GM18867 (cell line): ENCODE results near the gene AFAP1.

Experiments used
- ATAC-seq: cut with Tn5 transposase; IDR thresholded peaks from one replicate; pipeline ENCODE4 v1.9.1; 2021; ENCODE audit warnings: mild to moderate bottlenecking, moderate library complexity; ENCODE audit not compliant: unreplicated experiment

The AFAP1 gene

DNA sequence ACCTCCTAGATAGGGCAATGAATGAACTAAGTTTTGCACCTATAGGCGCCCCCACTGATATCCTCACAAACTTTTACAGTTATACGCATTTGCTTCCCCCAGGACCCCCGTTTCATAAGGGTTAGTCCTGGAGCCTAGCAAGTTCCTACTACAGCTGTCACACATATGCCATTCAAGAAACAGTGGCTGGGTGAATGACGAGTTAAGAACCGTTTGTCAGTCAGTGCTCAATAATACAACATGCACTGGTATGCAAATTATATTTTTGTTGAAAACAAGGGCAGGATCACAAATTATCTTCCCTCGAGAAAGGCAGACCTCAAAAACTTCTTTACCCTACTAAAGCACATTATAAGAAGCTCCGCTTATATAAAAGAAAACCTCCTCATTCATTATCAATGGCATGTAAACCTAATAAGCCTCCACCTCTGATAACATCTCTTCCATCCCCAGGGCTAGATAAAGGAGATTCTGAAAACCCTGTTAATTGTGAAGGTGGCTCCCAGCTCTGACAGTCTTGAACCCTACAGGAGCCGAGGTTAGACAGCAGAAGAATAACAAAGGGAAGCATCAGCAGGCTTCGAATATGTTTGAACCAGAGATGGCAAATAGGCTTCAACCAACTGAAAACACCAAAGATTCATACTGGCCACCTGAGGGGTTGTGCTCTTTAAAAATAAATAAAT, 40.3 kb downstream of the AFAP1 start:
- ATAC-seq: no peak

DNA sequence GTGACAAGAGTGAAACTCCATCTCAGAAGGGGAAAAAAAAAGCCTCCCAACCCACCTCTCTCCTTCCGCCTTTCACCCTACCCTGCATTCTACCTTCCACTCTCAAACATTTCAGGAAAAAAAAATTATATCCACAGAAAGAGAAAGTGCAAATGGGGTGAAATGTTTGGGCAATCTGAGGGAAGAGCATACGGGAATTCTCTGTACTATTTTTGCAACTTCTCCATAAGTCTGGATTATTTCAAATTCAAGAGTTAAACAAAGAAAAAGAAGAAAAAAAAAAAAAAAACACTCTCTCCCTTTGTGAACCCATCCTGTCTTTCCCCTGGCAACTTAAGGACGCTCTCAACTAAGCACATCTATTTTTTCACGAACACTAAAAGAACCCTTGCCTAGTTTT, 41.3 kb downstream of the AFAP1 start:
- ATAC-seq: no peak

DNA sequence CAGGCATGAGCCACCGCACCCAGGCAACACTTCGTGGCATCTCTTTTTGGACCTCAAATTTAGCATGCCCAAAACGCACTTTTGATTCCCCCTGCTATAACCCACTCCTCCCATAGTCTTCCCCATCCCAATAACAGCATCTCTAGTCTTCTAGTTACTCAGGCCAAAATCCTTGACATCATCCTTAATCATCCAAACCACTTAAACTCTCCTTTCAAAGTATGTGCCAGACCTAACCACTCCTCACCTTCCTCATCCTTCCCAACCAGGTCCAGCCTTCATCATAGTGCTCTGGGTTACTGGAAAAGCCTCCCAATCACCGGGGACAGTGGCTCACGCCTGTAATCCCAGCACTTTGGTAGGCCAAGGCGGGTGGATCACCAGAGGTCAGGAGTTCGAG, 41.9 kb downstream of the AFAP1 start:
- ATAC-seq: no peak

DNA sequence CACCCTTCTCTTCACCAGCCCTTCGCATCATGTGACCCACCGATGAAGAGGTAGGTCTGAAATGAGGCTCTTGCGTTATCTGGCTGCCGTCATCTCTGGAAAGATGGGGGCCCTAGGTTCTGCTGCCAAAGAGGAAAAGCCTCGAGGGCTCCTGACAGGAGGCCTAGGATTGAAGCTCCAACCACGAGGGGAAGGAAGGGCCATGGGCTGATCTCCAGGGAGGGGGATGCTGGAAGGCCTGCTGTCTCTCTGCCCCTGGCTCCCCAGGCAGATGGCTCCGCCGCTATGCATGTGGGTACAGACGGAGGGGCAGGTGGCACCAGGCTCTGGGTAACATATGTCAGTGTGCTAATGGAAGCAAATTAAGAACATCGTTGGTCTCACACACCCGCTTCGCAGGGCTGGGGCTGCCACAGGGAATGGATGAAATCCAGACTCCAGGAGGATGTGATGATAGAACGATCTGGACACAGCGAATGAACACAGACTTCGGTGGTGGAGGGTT, 44.9 kb downstream of the AFAP1 start:
- no peak for ATAC-seq

DNA sequence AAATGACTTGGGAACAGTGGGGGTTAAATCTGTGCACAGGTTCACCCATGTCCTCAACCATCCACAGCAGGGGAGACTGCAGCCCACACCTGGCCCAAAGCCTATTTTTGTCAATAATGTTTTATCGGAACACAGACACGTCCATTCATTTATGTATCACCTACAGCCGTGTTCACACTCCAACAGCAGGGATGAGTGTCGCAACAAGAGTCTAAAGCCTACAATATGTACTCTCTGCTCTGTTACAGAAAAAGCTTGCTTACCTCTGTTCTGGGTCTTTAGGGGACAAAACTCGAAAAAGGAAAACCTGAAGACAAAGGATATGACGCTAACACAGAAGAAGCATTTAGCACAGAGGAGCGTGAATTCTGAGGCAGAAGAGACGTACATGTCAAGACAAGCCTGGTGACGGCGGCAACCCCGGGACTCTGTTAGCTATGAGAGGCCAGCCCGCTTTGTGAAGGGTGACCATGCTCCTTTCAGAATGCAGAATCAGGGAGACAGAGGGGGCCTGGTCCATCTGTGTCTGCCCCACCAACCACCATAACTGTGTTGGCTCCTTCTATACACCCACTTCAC, 45.5 kb downstream of the AFAP1 start:
- no peak for ATAC-seq

DNA sequence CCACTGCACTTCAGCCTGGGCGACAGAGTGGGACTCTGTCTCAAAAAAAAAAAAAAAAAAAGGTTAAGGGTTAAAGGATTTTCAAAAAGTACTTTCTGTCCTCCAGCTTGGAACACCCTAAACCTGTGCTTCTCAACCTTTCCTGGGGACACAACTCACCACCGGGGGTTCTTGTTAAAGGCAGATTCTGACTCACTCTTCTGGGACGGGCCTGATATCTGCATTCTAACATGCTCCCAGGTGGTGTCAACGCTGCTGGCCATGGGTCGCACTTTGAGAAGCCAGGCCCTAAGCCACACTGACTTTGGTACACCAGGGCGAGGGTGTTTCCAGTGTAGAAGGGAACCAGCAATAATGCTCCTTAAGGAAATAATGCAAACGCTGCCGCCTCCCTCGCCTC, 46.1 kb downstream of the AFAP1 start:
- ATAC-seq: no peak

DNA sequence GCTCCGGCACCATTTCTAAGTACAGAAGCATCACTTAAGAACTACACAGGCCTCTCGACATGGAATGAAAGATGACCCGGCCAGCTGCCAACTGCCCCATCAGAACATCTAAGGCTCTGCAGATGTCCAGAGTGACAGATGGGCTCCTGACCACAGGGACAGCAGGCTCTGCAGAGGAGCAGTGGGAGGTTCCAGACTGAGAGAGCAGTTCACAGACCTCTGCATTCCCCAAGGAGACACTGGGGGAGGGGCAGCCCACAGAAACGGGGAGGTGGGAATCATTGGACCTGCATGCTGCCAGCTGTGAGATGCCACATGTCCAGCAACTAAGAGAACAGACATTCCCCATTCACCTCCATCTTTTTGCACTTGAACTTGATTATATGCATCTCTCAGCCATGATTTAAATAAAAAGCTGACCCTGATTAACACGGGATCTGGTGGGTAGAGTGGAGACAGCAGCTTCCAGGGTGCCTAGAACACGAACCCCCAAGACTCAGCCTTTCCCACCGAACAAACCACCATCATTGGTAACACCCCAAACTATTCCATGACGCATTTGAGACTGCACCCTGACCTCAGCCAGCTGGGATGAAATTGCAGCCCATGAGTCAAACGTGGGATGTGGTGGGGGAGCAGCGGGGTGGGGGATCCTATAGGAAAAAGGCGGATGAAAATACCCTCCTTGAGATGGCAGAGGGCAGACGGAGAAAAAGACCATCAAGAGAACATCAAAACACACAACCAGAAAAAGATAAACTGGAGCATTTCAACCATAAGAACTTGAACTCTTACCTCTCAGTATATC, 47.2 kb downstream of the AFAP1 start:
- ATAC-seq: no peak

DNA sequence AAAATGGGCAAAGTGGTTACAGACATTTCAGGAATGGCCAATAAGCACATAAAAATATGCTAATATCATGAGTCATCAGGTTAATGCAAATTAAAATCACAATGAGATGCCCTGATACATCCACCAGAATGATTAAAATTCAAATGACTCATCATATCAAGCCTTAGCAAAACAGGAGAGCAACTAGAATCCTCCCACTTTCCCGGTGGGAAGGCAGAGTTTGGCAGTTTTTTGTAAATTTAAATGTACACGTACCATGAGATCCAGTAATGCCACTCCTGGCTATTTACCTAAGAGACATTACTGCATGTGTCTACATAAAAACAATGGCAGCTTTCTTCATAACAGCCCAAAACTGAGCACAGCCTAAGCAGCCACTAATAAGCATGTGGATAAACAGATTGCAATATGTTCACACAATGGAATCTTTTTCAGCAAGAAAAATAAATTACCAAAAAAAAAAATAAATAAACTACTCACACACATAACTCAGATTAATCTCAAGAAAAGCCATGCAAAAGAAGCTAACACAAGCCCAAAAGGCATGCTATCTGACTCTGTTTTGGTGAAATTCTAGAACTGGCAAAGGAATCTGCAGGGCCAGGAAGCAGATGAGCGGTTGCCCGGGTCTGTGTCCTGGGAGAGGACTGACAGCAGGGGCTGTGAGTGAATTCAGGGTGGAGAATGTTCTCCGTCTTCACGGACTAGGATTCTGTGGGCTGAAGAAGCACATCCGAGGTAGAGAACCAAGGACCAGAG, 48.8 kb downstream of the AFAP1 start:
- ATAC-seq: no peak

DNA sequence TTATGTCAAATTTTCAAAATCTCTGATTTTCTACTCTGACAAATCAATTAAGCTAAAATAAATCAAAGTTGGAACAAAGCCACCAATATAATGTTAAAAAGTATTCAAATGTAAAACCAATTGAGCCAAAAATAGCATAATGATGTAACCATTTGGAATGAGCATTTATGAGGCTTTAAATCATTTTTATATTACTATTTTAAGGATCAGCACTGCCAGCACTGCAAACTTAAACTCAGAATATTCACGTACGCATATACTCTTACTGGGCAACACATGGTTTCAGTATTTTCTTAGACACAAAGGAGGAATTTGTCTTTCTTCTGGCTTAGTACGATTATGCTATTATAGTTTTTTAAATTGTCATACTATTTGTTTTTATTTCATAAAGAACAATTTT, 52.2 kb downstream of the AFAP1 start:
- no peak for ATAC-seq

DNA sequence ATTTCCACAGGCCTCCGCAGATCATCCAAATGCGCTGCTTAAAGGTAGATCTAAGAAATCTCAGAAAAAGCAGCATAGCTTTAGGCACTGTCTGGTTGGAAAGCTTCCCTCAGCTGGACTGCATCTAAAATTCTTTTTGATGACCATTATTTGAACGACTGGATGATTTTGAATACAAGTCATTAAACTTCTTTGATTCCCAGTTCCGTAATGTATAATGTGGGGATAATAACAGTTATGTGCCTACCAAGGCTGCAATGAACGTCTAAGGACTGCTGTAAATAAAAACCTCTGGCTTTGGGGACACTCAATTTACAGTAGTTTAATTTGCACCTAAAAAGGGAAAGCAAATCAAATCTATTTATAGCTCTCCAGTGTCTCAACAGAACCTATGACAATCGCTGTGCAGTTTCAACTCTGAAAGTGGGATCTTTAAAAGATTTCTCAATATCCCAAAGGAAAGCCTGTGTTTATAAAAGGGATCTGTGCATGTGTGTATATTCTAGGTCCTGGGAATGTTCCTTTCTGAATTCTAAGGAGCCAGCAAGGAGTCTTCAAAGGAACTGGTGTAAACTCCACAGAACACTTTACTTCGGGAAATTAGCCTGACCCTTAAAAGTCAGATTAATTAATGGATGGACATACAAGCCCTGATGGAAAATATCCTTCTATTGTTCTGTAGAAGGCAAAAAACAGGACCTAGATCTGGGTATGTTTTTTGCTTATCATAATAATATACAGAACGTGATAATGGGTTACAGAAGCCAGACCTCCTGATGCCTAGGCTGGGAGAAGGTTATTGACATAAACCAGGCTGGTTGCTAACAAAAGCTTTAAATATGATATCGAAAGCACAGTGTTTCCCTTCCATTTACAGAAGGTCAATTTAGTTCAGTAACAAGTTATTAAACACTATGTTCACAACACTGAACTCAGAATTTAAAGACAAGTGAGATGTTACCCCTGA, 53.4 kb downstream of the AFAP1 start:
- ATAC-seq: no peak

DNA sequence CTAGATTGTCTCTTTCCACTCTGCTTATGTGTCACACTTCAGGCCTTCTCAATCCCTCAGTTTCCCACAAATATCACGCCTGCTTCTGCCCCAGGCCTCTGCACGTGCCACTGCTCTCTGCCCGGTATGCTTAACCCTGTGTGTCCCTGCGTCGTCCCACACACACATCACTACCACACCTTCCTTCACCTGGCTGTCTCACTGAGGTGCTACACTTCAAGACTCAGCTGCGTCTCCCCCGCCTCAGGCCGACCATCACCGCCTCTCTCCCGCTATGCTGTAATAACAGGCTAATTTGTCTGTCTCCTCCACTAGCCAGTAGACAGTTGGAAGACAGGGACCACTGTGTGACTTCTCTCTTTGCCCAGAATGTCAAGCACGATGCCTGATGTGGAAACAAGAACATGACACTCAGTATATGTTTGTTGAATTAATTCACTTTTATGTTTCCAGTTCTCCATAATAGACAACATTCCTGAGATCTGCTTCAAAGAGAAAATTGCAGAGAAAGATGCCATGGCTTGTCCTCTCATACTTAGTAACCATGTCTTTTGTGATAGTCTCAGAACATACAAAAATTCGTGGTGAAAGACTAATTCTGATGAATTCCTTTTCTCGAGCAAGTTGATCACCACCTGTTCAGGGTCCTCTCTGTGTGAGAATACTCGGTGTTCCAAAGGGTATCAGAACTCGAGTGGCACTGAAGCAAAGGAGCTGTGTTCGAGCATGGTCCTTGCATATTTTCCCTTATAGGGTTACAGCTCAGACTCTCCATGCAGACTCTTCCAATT, 54.2 kb downstream of the AFAP1 start:
- ATAC-seq: no peak

DNA sequence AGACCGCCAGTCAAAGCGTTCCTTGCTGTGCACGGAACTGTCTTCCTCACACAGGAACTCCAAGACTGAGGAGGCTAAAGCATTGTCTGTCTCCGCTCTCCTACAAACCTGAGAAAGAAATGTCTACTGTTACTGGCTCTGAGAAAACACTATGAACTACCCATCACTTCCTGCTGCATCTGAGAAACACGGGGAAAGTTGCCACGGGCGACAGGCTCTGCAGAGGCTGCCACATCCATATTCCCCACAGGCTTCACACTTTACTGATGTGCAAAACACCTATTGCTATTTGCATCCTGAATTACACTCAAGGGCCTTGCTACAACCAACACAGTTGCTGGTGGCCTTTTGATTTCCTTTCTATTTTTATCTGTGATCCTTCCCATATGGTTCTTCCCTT, 59.0 kb downstream of the AFAP1 start:
- no peak for ATAC-seq

DNA sequence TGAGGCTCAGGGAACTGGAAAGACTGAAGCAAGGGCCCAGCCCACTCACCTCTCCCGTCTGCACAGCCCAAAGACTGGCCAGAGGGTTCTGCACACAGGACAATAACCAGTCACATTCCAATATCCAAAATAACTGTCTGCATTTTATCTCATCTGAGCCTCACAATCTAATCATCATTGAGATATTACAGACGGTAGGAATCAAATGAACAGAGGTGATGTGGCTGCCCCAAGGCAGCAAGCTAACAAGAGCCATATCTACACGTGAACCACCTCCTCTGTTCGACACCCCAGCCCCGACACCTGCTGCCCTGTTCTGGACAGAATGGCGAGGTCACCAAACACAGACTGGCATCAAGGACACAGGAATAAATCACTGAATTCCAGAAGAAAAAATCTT, 60.5 kb downstream of the AFAP1 start:
- ATAC-seq: no peak

DNA sequence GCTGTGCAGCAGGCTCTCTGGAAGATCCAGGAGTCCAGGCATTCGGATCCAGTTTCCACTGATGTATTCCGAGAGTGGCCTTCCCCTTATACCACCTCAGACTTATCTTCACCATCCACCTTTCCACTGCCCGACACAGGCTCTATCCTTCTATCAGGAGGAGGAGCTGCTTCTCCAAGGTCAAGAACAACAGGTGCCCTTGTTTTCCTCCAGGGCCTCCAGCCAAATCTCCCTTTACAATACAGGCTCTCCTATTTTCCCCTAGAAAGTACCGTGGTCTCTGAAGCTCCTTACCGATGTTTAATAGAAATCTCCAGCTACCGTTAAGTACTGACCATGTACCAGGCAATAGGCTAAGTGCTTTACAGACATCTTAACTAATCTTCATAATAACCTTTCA, 61.3 kb downstream of the AFAP1 start:
- ATAC-seq: no peak

DNA sequence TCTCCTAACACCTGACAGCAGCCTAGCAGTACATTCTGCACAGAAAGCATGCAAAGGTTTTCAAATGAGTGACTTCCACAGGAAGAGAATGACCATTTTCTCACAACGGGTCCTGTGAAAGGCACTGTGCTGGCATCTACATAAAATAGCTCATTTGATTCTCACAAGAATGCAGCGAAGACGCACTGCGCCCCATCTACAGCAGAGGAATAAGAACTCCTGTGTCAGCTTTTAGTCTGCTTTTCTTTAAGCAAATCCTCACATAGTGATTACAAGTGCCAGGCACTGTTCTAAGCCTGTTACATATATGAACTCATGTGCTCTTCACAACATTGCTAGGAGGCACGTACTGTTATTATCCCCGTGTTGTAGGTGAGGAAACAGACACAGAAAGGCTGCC, 62.5 kb downstream of the AFAP1 start:
- ATAC-seq: no peak

DNA sequence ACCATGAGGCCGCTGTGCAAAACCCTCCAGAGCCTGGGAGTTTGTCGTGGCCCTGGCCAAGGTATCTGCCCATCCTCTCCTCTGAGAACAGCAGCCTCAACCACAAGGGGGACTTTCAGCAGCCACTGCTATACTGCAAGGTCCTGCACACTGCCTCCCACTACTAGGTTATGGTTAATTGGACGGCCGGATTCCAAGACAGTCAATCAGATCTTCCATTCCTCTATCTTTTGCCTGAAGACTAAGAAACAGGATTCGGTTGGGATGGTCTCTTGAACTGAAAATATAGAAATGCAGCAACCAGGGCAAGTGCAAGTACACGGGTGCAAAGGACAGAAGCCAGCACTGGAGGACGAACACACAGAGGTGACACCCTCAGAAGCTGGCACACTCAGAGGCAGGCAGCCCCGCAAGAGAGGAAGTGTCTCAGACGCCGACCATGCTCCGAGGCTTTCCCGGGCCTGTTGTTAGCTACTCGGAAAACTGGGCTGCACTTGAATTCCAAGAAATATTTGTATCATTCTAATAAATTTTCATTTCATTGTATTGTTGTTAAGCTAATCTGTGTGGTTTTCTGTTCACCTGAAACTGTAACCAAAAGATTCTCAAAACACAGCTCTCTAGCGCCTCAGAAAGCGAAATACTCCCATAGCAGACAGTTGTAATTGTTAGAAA, 63.3 kb downstream of the AFAP1 start:
- ATAC-seq: no peak

DNA sequence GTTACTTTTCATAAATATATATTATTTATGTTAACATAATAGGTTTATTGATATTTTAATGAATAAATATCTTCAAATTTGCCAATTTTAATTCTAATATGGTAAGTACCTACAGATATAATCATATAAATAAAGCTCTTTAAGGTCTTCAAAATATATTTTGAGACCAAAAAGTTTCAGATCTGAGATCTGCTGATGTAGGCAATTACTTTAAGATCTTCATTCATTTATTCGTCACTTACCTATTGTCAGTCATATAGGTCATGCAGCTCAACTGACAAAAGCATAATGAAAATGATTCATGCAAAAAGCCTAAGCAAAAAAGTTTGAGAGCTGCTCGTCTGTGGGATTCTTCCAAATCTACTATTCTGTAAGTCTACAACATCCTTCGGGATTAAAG, 64.8 kb downstream of the AFAP1 start:
- no peak for ATAC-seq

DNA sequence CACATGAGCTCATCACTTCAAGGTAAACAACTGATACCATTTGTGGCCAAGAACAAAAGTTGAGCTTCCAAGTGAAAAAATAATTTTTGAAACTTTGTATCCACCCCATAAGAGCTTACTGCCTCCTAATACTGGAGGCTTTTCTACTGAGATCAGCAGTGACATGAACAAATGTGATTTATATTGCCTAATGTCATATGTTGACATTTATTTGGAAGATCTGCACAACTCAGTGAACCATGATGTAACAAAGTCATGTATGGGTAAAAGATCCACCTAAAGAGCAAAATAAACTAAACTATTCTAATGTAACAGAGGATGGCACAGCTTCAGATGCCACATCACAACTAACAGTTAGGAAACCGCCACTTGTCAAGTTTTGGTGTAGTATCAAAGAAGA, 65.8 kb downstream of the AFAP1 start:
- no peak for ATAC-seq

DNA sequence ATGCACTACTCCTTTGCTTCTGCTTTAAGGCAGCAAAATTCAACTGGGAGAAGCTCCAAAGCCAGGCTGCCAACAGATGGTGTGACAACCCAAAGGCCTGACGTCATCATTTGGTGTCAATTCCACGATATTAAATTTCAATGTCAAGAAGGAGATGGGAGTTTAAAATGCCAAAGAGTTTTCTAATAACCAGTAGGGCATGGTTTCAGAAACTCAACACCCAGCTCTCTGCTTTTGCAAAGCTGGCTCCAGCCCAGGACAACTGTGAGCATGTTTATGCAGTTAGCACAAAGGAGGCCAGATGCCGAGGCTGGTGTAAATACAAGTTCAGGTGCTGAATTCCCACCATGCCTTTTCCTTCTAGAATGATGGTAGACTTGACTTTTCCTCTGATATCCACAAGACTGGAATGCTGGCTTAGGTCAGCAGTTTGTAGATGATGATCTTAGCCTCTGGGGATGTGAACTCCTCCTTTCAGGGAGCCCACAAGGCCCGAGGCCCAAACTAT, 67.3 kb downstream of the AFAP1 start:
- ATAC-seq: no peak
